ENCODE data around the gene ST6GALNAC3.

ST6GALNAC3 gene

DNA sequence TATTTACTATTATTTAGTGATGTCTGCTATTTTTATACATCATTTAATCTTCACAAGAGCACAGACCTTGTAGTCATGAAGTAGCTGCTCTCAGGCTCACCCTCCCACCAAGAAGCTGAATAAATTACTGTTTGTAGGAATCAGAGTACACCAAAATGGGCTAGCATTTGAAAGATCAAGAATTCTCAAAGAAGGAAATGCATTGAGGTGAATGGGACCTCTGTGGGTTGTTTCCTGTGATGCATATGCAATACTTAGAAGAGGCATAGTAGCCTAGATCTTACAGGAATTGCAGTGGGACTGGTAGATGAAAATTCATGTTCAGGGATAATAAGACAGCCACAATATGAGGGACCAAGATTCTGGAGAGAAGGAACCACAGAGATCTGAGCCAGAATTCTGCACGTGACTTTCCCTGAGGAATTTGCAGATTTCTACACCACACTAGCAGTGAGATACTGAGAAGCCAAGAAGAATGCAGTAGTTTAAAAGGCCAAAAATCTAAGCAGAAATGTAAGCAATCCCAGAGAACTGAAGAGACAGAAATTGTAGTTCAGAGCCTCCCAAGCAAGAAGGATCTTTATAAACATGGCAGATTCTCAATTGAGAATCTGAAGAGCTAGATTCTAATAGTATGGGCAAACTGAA, 307.0 kb downstream of the ST6GALNAC3 start:
- H3K4me1 ChIP-seq (ENCODE audit: low read length), result no peaks in the 10 kb centered on the region
- TF ChIP-seq, protein P1, sequence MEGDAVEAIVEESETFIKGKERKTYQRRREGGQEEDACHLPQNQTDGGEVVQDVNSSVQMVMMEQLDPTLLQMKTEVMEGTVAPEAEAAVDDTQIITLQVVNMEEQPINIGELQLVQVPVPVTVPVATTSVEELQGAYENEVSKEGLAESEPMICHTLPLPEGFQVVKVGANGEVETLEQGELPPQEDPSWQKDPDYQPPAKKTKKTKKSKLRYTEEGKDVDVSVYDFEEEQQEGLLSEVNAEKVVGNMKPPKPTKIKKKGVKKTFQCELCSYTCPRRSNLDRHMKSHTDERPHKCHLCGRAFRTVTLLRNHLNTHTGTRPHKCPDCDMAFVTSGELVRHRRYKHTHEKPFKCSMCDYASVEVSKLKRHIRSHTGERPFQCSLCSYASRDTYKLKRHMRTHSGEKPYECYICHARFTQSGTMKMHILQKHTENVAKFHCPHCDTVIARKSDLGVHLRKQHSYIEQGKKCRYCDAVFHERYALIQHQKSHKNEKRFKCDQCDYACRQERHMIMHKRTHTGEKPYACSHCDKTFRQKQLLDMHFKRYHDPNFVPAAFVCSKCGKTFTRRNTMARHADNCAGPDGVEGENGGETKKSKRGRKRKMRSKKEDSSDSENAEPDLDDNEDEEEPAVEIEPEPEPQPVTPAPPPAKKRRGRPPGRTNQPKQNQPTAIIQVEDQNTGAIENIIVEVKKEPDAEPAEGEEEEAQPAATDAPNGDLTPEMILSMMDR (IDR thresholded peaks at IDR 0.05; ENCODE audit: low read depth, low read length), result no peak
- no peak for TF ChIP-seq EZH2phosphoT487 (IDR thresholded peaks at IDR 0.05; ENCODE audit: low read depth)

DNA sequence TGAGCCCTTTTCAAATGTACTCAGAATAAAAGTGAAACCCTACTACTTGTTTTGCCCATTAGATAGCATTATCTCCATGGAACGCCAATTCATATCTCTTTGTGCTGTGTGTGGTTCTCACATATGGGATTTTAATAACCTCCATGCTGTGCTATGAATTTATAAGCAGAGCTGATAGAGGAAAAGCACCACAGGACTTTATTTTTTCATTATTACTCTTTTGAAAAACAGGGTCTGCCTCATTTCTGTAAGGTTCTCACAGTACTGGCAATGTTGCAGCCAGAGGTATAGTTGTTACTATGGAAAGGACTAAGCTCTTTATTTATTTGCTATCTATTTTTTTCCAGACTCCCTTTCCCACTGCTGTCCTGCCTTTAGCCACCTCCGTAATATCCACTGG, 313.7 kb downstream of the ST6GALNAC3 start:
- H3K9me3 ChIP-seq (ENCODE audit: insufficient read depth, low read length), result no peaks in the 10 kb centered on the region
- H2AFZ ChIP-seq (ENCODE audit: low read depth, low read length), result no peak overlapping the region
- no peaks in the 10 kb centered on the region for H3K36me3 ChIP-seq (replicated peaks; ENCODE audit: low read depth, low read length)
- no peaks in the 10 kb centered on the region for H3K27me3 ChIP-seq (ENCODE audit: low read depth, low read length)
- no peak overlapping the region for H3K4me3 ChIP-seq (ENCODE audit: low read length)
- no peak overlapping the region for H3K4me2 ChIP-seq (ENCODE audit: low read length)
- no peaks in the 10 kb centered on the region for H3K4me1 ChIP-seq (ENCODE audit: low read length)
- H3K9ac ChIP-seq (ENCODE audit: low read length), result no peak overlapping the region
- no peaks in the 10 kb centered on the region for H3K79me2 ChIP-seq (ENCODE audit: low read length)
- H4K20me1 ChIP-seq (ENCODE audit: insufficient read depth, low read length), result no peaks in the 10 kb centered on the region
- TF ChIP-seq EZH2phosphoT487 (IDR thresholded peaks at IDR 0.05; ENCODE audit: low read depth), result no peak
- TF ChIP-seq, protein P1 (IDR thresholded peaks at IDR 0.05; ENCODE audit: low read depth, low read length), result no peak
- H3K27ac ChIP-seq (ENCODE audit: low read length), result no peak overlapping the region

More for the DNA sequence above, 307.0 kb downstream of the ST6GALNAC3 start:
- Histone ChIP-seq H3K79me2 (ENCODE audit: low read length) (no peaks in the 10 kb centered on the region), H4K20me1 (ENCODE audit: insufficient read depth, low read length) (no peaks in the 10 kb centered on the region), H2AFZ (ENCODE audit: low read depth, low read length) (no peak overlapping the region), H3K36me3 (replicated peaks; ENCODE audit: low read depth, low read length) (no peaks in the 10 kb centered on the region), H3K4me2 (ENCODE audit: low read length) (no peak overlapping the region), H3K27ac (ENCODE audit: low read length) (no peak overlapping the region), H3K27me3 (ENCODE audit: low read depth, low read length) (no peaks in the 10 kb centered on the region), H3K9me3 (ENCODE audit: insufficient read depth, low read length) (no peaks in the 10 kb centered on the region), H3K9ac (ENCODE audit: low read length) (no peak overlapping the region), H3K4me3 (ENCODE audit: low read length) (no peak overlapping the region)

DNA sequence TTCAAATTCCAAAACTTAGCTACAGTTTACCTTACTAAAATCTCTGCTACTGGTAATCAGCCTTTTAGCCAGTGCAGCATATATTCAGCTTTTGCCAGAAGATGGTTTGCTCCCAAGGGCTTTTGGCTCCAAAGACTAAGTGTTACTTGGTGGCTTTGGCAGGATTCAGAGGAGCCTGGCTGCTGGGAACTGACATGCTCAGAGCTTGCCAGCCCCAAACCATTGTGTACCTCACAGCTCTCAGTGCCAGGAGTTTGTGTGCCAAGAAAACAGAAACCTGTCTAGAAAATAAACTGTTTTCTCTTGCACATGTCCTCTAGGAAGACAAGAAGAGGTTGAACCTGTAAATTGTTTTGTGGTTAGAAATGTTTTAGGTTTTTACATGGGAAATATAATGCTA, 315.9 kb downstream of the ST6GALNAC3 start:
- Histone ChIP-seq H4K20me1 (ENCODE audit: insufficient read depth, low read length) (no peaks in the 10 kb centered on the region), H3K4me1 (ENCODE audit: low read length) (no peaks in the 10 kb centered on the region), H3K79me2 (ENCODE audit: low read length) (no peaks in the 10 kb centered on the region), H3K4me2 (ENCODE audit: low read length) (no peak overlapping the region), H2AFZ (ENCODE audit: low read depth, low read length) (no peak overlapping the region), H3K27ac (ENCODE audit: low read length) (no peak overlapping the region), H3K9ac (ENCODE audit: low read length) (no peak overlapping the region), H3K4me3 (ENCODE audit: low read length) (no peak overlapping the region), H3K27me3 (ENCODE audit: low read depth, low read length) (no peaks in the 10 kb centered on the region), H3K36me3 (replicated peaks; ENCODE audit: low read depth, low read length) (no peaks in the 10 kb centered on the region), H3K9me3 (ENCODE audit: insufficient read depth, low read length) (no peaks in the 10 kb centered on the region)
- TF ChIP-seq EZH2phosphoT487 (IDR thresholded peaks at IDR 0.05; ENCODE audit: low read depth), result no peak
- TF ChIP-seq, protein P1 (IDR thresholded peaks at IDR 0.05; ENCODE audit: low read depth, low read length), result no peak

- no peak overlapping the region for H3K4me3 ChIP-seq (ENCODE audit: low read length)
These were observed 320.5 kb downstream of the ST6GALNAC3 start for GRCh38 chr1:76395059-76395458.

More at GRCh38 chr1:76395059-76395458, 320.5 kb downstream of the ST6GALNAC3 start:
- no peak overlapping the region for H3K4me2 ChIP-seq (ENCODE audit: low read length)
- H3K9ac ChIP-seq (ENCODE audit: low read length), result no peak overlapping the region
- no peaks in the 10 kb centered on the region for H4K20me1 ChIP-seq (ENCODE audit: insufficient read depth, low read length)
- H3K9me3 ChIP-seq (ENCODE audit: insufficient read depth, low read length), result no peaks in the 10 kb centered on the region
- no peak for TF ChIP-seq EZH2phosphoT487 (IDR thresholded peaks at IDR 0.05; ENCODE audit: low read depth)
- TF ChIP-seq, protein P1 (IDR thresholded peaks at IDR 0.05; ENCODE audit: low read depth, low read length), result no peak
- no peaks in the 10 kb centered on the region for H3K79me2 ChIP-seq (ENCODE audit: low read length)
- H2AFZ ChIP-seq (ENCODE audit: low read depth, low read length), result no peak overlapping the region
- no peaks in the 10 kb centered on the region for H3K36me3 ChIP-seq (replicated peaks; ENCODE audit: low read depth, low read length)
- no peaks in the 10 kb centered on the region for H3K4me1 ChIP-seq (ENCODE audit: low read length)
- H3K27ac ChIP-seq (ENCODE audit: low read length), result no peak overlapping the region
- H3K27me3 ChIP-seq (ENCODE audit: low read depth, low read length), result no peaks in the 10 kb centered on the region
